ENCODE results near the gene SNPH.
"Not testable (repeated sequence)": the region's sequence is repeated elsewhere in the genome, so short reads cannot be mapped to it uniquely, and the experiment has no call there.

The SNPH gene

GRCh38 chr20:1337441-1337840 lies 71.3 kb downstream of the SNPH start:
- DNase-seq (ENCODE audit: low read depth) = no peak

GRCh38 chr20:1338096-1338495 lies 72.0 kb downstream of the SNPH start:
- DNase-seq (ENCODE audit: low read depth) = no peak

GRCh38 chr20:1338801-1339200 lies 72.7 kb downstream of the SNPH start:
- no peak for DNase-seq (ENCODE audit: low read depth)

- no peak for DNase-seq (ENCODE audit: low read depth)
Observed at GRCh38 chr20:1341561-1342265, 75.6 kb downstream of the SNPH start.

GRCh38 chr20:1343446-1344124 lies 77.5 kb downstream of the SNPH start:
- DNase-seq (ENCODE audit: low read depth) = not testable (repeated sequence)

- DNase-seq (ENCODE audit: low read depth) = no peak
Observed at GRCh38 chr20:1345030-1345755, 79.1 kb downstream of the SNPH start.

- no peak for DNase-seq (ENCODE audit: low read depth)
Observed at GRCh38 chr20:1345756-1346093, 79.6 kb downstream of the SNPH start.

GRCh38 chr20:1346315-1346969 lies 80.3 kb downstream of the SNPH start:
- DNase-seq (ENCODE audit: low read depth) = no peak

GRCh38 chr20:1353956-1354355 lies 87.9 kb downstream of the SNPH start:
- no peak for DNase-seq (ENCODE audit: low read depth)

GRCh38 chr20:1357921-1358671 lies 92.0 kb downstream of the SNPH start:
- no peak for DNase-seq (ENCODE audit: low read depth)
